ENCODE measurements around the gene COLGALT1. TPM values are rescaled to one million over a fixed set of nuclear protein-coding genes. Genes with fewer than 3 reads are reported as not detected.

The COLGALT1 gene
- total RNA-seq, 1 experiment from 2014 or later = 103 TPM

GRCh38 chr19:17614476-17614875 is 59.0 kb downstream of the COLGALT1 start:
- H3K36me3 Mint-ChIP-seq (ENCODE audit: insufficient read depth, unreplicated experiment) = no peaks in the 10 kb centered on the region
- intact Hi-C loops (cut with micrococcal nuclease) = no loop called here
- peaks cover 24% of the 10 kb centered on the region for H3K27me3 Mint-ChIP-seq (ENCODE audit: insufficient read depth, unreplicated experiment)
- H3K9me3 Mint-ChIP-seq (ENCODE audit: unreplicated experiment) = no peaks in the 10 kb centered on the region
- no TSS peak for BruUV-seq (replicated peaks)
- H3K4me3 Mint-ChIP-seq (ENCODE audit: unreplicated experiment) = no peak overlapping the region
- TF ChIP-seq, protein P1, sequence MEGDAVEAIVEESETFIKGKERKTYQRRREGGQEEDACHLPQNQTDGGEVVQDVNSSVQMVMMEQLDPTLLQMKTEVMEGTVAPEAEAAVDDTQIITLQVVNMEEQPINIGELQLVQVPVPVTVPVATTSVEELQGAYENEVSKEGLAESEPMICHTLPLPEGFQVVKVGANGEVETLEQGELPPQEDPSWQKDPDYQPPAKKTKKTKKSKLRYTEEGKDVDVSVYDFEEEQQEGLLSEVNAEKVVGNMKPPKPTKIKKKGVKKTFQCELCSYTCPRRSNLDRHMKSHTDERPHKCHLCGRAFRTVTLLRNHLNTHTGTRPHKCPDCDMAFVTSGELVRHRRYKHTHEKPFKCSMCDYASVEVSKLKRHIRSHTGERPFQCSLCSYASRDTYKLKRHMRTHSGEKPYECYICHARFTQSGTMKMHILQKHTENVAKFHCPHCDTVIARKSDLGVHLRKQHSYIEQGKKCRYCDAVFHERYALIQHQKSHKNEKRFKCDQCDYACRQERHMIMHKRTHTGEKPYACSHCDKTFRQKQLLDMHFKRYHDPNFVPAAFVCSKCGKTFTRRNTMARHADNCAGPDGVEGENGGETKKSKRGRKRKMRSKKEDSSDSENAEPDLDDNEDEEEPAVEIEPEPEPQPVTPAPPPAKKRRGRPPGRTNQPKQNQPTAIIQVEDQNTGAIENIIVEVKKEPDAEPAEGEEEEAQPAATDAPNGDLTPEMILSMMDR (IDR thresholded peaks at IDR 0.05; ENCODE audit: unreplicated experiment) = no peak
- POLR2A ChIA-PET = no interaction called here
- no peak for DNase-seq (ENCODE audit: unreplicated experiment)
- no peak overlapping the region for H3K27ac Mint-ChIP-seq (ENCODE audit: low read depth, unreplicated experiment)
- CTCF ChIA-PET = no interaction called here
- H3K4me1 Mint-ChIP-seq (ENCODE audit: insufficient read depth, unreplicated experiment) = no peaks in the 10 kb centered on the region

DNA sequence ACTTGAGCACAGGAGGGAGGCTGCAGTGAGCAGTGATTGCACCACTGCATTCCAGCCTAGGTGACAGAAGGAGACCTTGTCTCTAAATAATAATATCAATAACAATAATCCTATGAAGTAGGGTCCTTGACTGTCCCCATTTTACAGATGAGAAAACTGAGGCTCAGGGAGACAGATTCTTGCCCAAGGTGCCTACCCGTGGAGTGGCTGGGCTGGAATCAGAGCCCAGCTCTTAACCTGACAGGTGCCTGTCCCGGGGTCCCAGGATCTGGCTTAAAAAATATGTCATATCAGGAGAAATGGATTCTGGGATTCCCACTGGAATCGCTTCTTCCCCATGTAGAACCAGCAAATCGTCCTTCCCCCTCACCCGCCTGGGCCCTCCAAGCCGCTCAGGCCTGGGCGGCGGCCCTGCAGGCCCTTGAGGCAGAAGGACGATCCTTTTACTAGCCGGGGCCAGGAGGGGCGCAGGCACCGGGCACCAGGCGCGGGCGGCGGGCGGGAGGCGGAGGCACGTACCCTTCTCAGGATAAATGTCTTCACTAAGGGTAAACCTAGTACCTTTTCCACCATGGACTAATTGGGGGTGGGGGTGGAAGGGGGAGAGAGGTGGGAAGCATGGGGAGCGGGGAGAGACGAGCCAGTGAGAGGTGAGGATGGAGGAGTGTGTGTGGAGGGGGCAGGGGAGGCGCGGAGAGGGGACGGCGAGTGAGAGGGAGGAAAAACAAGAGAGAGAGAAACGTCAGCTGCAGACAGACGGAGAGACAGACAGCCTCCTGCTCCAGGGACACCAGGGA is 60.6 kb downstream of the COLGALT1 start:
- intact Hi-C loops (cut with micrococcal nuclease) = no loop called here
- POLR2A ChIA-PET = no interaction called here
- Mint-ChIP-seq H3K4me1 (ENCODE audit: insufficient read depth, unreplicated experiment) (no peaks in the 10 kb centered on the region), H3K27me3 (ENCODE audit: insufficient read depth, unreplicated experiment) (peaks cover 24% of the 10 kb centered on the region), H3K4me3 (ENCODE audit: unreplicated experiment) (no peak overlapping the region), H3K27ac (ENCODE audit: low read depth, unreplicated experiment) (no peak overlapping the region), H3K9me3 (ENCODE audit: unreplicated experiment) (peaks cover 2% of the 10 kb centered on the region), H3K36me3 (ENCODE audit: insufficient read depth, unreplicated experiment) (no peaks in the 10 kb centered on the region)
- no TSS peak for BruUV-seq (replicated peaks)
- TF ChIP-seq, protein P1 (IDR thresholded peaks at IDR 0.05; ENCODE audit: unreplicated experiment) = no peak
- DNase-seq (ENCODE audit: unreplicated experiment) = no peak
- CTCF ChIA-PET = interaction anchor here (0.5 to 0.8 kb wide), 4 partner anchors 76 to 188 kb away, joined by 3 to 4 read pairs (median 4); no protein-coding TSS in a partner anchor

DNA sequence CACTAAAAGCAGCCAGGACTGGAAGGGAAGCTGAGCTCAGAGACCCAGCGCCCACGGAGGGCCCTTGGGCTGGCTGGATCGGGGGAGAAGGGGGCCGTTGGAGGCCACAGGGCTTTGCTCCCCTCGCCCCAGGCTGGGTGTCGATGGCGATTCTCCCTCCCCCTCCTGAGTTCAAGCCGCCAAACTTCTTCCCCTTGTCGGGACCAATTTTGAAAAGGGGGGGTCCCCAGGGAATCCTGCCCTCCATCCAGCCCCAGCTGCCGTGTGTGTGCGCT is 61.2 kb downstream of the COLGALT1 start:
- BruUV-seq (replicated peaks) = no TSS peak
- TF ChIP-seq, protein P1 (IDR thresholded peaks at IDR 0.05; ENCODE audit: unreplicated experiment) = no peak
- POLR2A ChIA-PET = no interaction called here
- H3K4me3 Mint-ChIP-seq (ENCODE audit: unreplicated experiment) = no peak overlapping the region
- peaks cover 7% of the 10 kb centered on the region for H3K9me3 Mint-ChIP-seq (ENCODE audit: unreplicated experiment)
- no peak for DNase-seq (ENCODE audit: unreplicated experiment)
- CTCF ChIA-PET = interaction anchor here (0.5 to 0.6 kb wide), 2 partner anchors 76 to 165 kb away, joined by 3 to 4 read pairs; no protein-coding TSS in a partner anchor
- no peaks in the 10 kb centered on the region for H3K36me3 Mint-ChIP-seq (ENCODE audit: insufficient read depth, unreplicated experiment)
- no peaks in the 10 kb centered on the region for H3K4me1 Mint-ChIP-seq (ENCODE audit: insufficient read depth, unreplicated experiment)
- intact Hi-C loops (cut with micrococcal nuclease) = no loop called here
- no peak overlapping the region for H3K27ac Mint-ChIP-seq (ENCODE audit: low read depth, unreplicated experiment)
- peaks cover 24% of the 10 kb centered on the region for H3K27me3 Mint-ChIP-seq (ENCODE audit: insufficient read depth, unreplicated experiment)

GRCh38 chr19:17616961-17617806 is 61.7 kb downstream of the COLGALT1 start:
- no peak overlapping the region for H3K27ac Mint-ChIP-seq (ENCODE audit: low read depth, unreplicated experiment)
- BruUV-seq (replicated peaks) = no TSS peak

More at GRCh38 chr19:17616961-17617806, 61.7 kb downstream of the COLGALT1 start:
- H3K4me3 Mint-ChIP-seq (ENCODE audit: unreplicated experiment) = no peak overlapping the region
- H3K36me3 Mint-ChIP-seq (ENCODE audit: insufficient read depth, unreplicated experiment) = no peaks in the 10 kb centered on the region
- TF ChIP-seq, protein P1 (IDR thresholded peaks at IDR 0.05; ENCODE audit: unreplicated experiment) = no peak
- H3K27me3 Mint-ChIP-seq (ENCODE audit: insufficient read depth, unreplicated experiment) = peaks cover 18% of the 10 kb centered on the region
- ChIA-PET POLR2A (interaction anchor here (0.7 kb wide), 1 partner anchor 105 kb away, joined by 4 read pairs; the partner anchor contains the start of gene PGLS), CTCF (interaction anchor here (0.5 kb wide), 1 partner anchor 165 kb away, joined by 3 read pairs; no protein-coding TSS in a partner anchor)
- DNase-seq (ENCODE audit: unreplicated experiment) = no peak
- no peaks in the 10 kb centered on the region for H3K4me1 Mint-ChIP-seq (ENCODE audit: insufficient read depth, unreplicated experiment)
- H3K9me3 Mint-ChIP-seq (ENCODE audit: unreplicated experiment) = peaks cover 13% of the 10 kb centered on the region
- intact Hi-C loops (cut with micrococcal nuclease) = no loop called here

All from MCF 10A (cell line).